IMR-90 (cell line): ENCODE measurements around the gene STK31. TPM values are rescaled to one million over a fixed set of nuclear protein-coding genes. Genes with fewer than 3 reads are reported as not detected.

Experiments used
- ATAC-seq: fragments of 200-7000 bp; cut with Tn5 transposase; 2 replicates; pipeline ENCODE4 v1.9.1; 2020; ENCODE audit warnings: low read depth, mild to moderate bottlenecking, moderate library complexity
- BruUV-seq: library from RNA; stranded (reverse); fragments of 400-500 nt; replicated peaks from 2 replicates; lab custom pipeline; 2021; lab: Mats Ljungman, UMichigan
- CTCF ChIA-PET: fragments of 300-600 bp; formaldehyde crosslinking; extraction: SDS; loops from one replicate; lab custom pipeline; 2021; ENCODE audit warnings: antibody characterized with exemption; lab: Yijun Ruan, JAX
- POLR2A ChIA-PET: fragments of 300-600 bp; sonication (Branson Sonifier 250); formaldehyde crosslinking; loops from one replicate; lab custom pipeline; 2022; ENCODE audit warnings: antibody characterized with exemption; ENCODE audit not compliant: unreplicated experiment; lab: Charles Lee
- DNase-seq: peaks from one replicate; pipeline ENCODE4 v3.0.0; 2013
- H2AFZ ChIP-seq: replicated peaks from 2 replicates; pipeline ENCODE3; 2013; ENCODE audit warnings: low read length, mild to moderate bottlenecking; ENCODE audit not compliant: poor library complexity
- H2AK5ac ChIP-seq: 2 replicates; pipeline ENCODE4 v1.6.1; 2013; ENCODE audit warnings: low read depth, low read length, inconsistent platforms
- H2AK9ac ChIP-seq: replicated peaks from 2 replicates; pipeline ENCODE3; 2013; ENCODE audit warnings: mild to moderate bottlenecking, low read depth, low read length, moderate library complexity; ENCODE audit not compliant: poor library complexity
- H2BK120ac ChIP-seq: 2 replicates; pipeline ENCODE4 v1.6.1; 2013; ENCODE audit warnings: low read depth, low read length, inconsistent platforms
- H2BK15ac ChIP-seq: 3 replicates; pipeline ENCODE4 v1.6.1; 2013; ENCODE audit warnings: low read depth, low read length, inconsistent platforms
- H2BK20ac ChIP-seq: 2 replicates; pipeline ENCODE4 v1.6.1; 2013; ENCODE audit warnings: low read depth, mild to moderate bottlenecking, inconsistent platforms, low read length, moderate library complexity
- H2BK5ac ChIP-seq: 2 replicates; pipeline ENCODE4 v1.6.1; 2013; ENCODE audit warnings: mild to moderate bottlenecking, low read depth, low read length, inconsistent platforms; ENCODE audit not compliant: poor library complexity, severe bottlenecking
- H3K14ac ChIP-seq: replicated peaks from 2 replicates; pipeline ENCODE4 v1.6.1; 2013; ENCODE audit warnings: low read depth, low read length, inconsistent platforms
- H3K18ac ChIP-seq: 2 replicates; pipeline ENCODE4 v1.6.1; 2013; ENCODE audit warnings: low read depth, low read length, control low read depth
- H3K23ac ChIP-seq: 2 replicates; pipeline ENCODE4 v1.6.1; 2013; ENCODE audit warnings: low read depth, low read length, inconsistent platforms
- H3K27ac ChIP-seq: 2 replicates; pipeline ENCODE4 v1.5.1; 2013; ENCODE audit warnings: mild to moderate bottlenecking, control low read depth, low read length; ENCODE audit not compliant: insufficient read depth
- H3K27me3 ChIP-seq: 2 replicates; pipeline ENCODE4 v1.6.1; 2013; ENCODE audit warnings: low read length; ENCODE audit not compliant: control insufficient read depth, insufficient read depth
- H3K36me3 ChIP-seq: 2 replicates; pipeline ENCODE4 v1.6.1; 2013; ENCODE audit warnings: low read length, mixed read lengths; ENCODE audit not compliant: control insufficient read depth, insufficient read depth
- H3K4ac ChIP-seq: 2 replicates; pipeline ENCODE4 v1.6.1; 2013; ENCODE audit warnings: low read depth, low read length, inconsistent platforms
- H3K4me1 ChIP-seq: 2 replicates; pipeline ENCODE4 v1.6.1; 2013; ENCODE audit warnings: low read length, mixed read lengths; ENCODE audit not compliant: control insufficient read depth, insufficient read depth
- H3K4me2 ChIP-seq: 2 replicates; pipeline ENCODE4 v1.6.1; 2013; ENCODE audit warnings: low read depth, mild to moderate bottlenecking, control low read depth, low read length, moderate library complexity
- H3K4me3 ChIP-seq: 2 replicates; pipeline ENCODE4 v1.5.1; 2013; ENCODE audit warnings: low read depth, mild to moderate bottlenecking, control low read depth, low read length, moderate library complexity; ENCODE audit not compliant: insufficient read depth
- H3K56ac ChIP-seq: 2 replicates; pipeline ENCODE4 v1.6.1; 2013; ENCODE audit warnings: low read length, inconsistent platforms; ENCODE audit not compliant: insufficient read depth; ENCODE audit errors: extremely low read depth
- H3K79me1 ChIP-seq, 2 experiments: 2 replicates each; pipeline ENCODE4 v1.6.1; 2013; ENCODE audit warnings: low read length in 2 of 2, inconsistent platforms in 1 of 2, low read depth in 1 of 2
- H3K9ac ChIP-seq: 2 replicates; pipeline ENCODE4 v1.6.1; 2013; ENCODE audit warnings: low read depth, low read length, control low read depth
- H3K9me1 ChIP-seq: 2 replicates; pipeline ENCODE4 v1.6.1; 2013; ENCODE audit warnings: low read length, inconsistent platforms; ENCODE audit not compliant: insufficient read depth
- H3K9me3 ChIP-seq: 2 replicates; pipeline ENCODE4 v1.6.1; 2013; ENCODE audit warnings: low read length; ENCODE audit not compliant: control insufficient read depth, insufficient read depth
- H4K20me1 ChIP-seq: 2 replicates; pipeline ENCODE4 v1.6.1; 2013; ENCODE audit warnings: low read length, inconsistent platforms; ENCODE audit not compliant: insufficient read depth
- H4K5ac ChIP-seq: 2 replicates; pipeline ENCODE4 v1.6.1; 2013; ENCODE audit warnings: mild to moderate bottlenecking, low read depth, low read length, control low read depth
- H4K8ac ChIP-seq, 2 experiments: 2 replicates each; pipeline ENCODE4 v1.6.1; 2013; ENCODE audit warnings: low read depth in 2 of 2, low read length in 2 of 2, control low read depth in 1 of 2, inconsistent platforms in 1 of 2
- H4K91ac ChIP-seq: 2 replicates; pipeline ENCODE4 v1.6.1; 2013; ENCODE audit warnings: low read depth, low read length, inconsistent platforms; ENCODE audit not compliant: insufficient read depth
- CHD1 ChIP-seq: IDR thresholded peaks from 2 replicates; pipeline ENCODE4 v1.6.1; 2012; ENCODE audit warnings: low read depth, low read length, improper control_type of control experiment
- CTCF ChIP-seq: conservative IDR thresholded peaks from 2 replicates; pipeline ENCODE4 v1.5.1; 2012; ENCODE audit warnings: mild to moderate bottlenecking, low read depth, low read length, improper control_type of control experiment
- MAZ ChIP-seq: IDR thresholded peaks from 2 replicates; pipeline ENCODE4 v1.6.1; 2012; ENCODE audit warnings: low read depth, mild to moderate bottlenecking, low read length, improper control_type of control experiment, moderate library complexity, borderline replicate concordance
- POLR2A ChIP-seq: IDR thresholded peaks from 2 replicates; pipeline ENCODE4 v1.6.1; 2012; ENCODE audit warnings: mild to moderate bottlenecking, low read depth, low read length
- RAD21 ChIP-seq: IDR thresholded peaks from 2 replicates; pipeline ENCODE4 v1.6.1; 2012; ENCODE audit warnings: low read length, improper control_type of control experiment
- SMC3 ChIP-seq: fragments of 150-350 bp; IDR thresholded peaks from 2 replicates; pipeline ENCODE4 v1.6.1; 2016; ENCODE audit warnings: low read depth, mild to moderate bottlenecking, antibody characterized with exemption, low read length, moderate library complexity
- USF2 ChIP-seq: fragments of 150-350 bp; IDR thresholded peaks from 2 replicates; pipeline ENCODE4 v1.6.1; 2017; ENCODE audit warnings: mild to moderate bottlenecking, antibody characterized with exemption, low read length, low read depth
- WGBS, 2 experiments: methylation state at CpG; one replicate each; pipeline versions ENCODE4 v1.1.5 to v1.1.7; 2013; ENCODE audit warnings: missing lambda C conversion rate in 2 of 2; ENCODE audit not compliant: insufficient read length in 1 of 2; ENCODE audit errors: extremely low coverage in 2 of 2; 5-methylcytosine and 5-hydroxymethylcytosine counted together
- dilution Hi-C: fragments of 300-500 bp; cut with HindIII; formaldehyde crosslinking; loops from one replicate; pipeline ENCODE4 v1.14.3; 2018; ENCODE audit warnings: low sequenced_read_pairs; ENCODE audit not compliant: unreplicated experiment
- in situ Hi-C: fragments of 300-500 bp; cut with MboI; formaldehyde crosslinking; loops from 3 replicates; pipeline ENCODE4 v1.14.3; 2019; ENCODE audit warnings: low sequenced_read_pairs, inconsistent platforms, mixed read lengths
- intact Hi-C: fragments of 100-400 bp; cut with micrococcal nuclease; formaldehyde crosslinking; loops from 2 replicates; pipeline ENCODE4 v1.10.0; 2022
- polyA plus RNA-seq, 3 experiments: library from polyadenylated mRNA; depleted of rRNA; stranded (reverse); fragments of >200 nt; gene quantifications; 2 replicates each; pipeline ENCODE4 v1.2.3, GENCODE V29; 2012; ENCODE audit warnings: low replicate concordance in 1 of 3
- total RNA-seq: library from RNA; depleted of rRNA; stranded (reverse); fragments of >200 nt; gene quantifications from 2 replicates; pipeline ENCODE4 v1.2.3, GENCODE V29; 2012

Gene STK31
- total and polyA plus RNA-seq, 2 of the 4 experiments (the other 2 are of a cell fraction) = not detected

GRCh38 chr7:23743226-23743625 lies 33.2 kb downstream of the STK31 start:
- Histone ChIP-seq H3K9me3 (peaks cover 6% of the 10 kb centered on the region), H2AK9ac (no peak overlapping the region), H2BK5ac (no peak overlapping the region), H3K14ac (no peak overlapping the region), H3K9me1 (no peaks in the 10 kb centered on the region), H2AFZ (no peak overlapping the region), H3K27me3 (no peaks in the 10 kb centered on the region), H4K8ac (no peak overlapping the region), H3K4me1 (no peaks in the 10 kb centered on the region), H3K23ac (no peak overlapping the region), H3K79me1 (no peaks in the 10 kb centered on the region), H3K18ac (no peak overlapping the region), H4K91ac (no peak overlapping the region), H4K5ac (no peak overlapping the region), H2BK120ac (no peak overlapping the region), H3K4me2 (no peak overlapping the region), H3K56ac (no peak overlapping the region), H3K4ac (no peak overlapping the region), H3K9ac (no peak overlapping the region), H4K20me1 (no peaks in the 10 kb centered on the region), H2AK5ac (no peak overlapping the region), H3K27ac (no peak overlapping the region), H2BK15ac (no peak overlapping the region), H2BK20ac (no peak overlapping the region), H3K4me3 (no peak overlapping the region), H3K36me3 (no peaks in the 10 kb centered on the region)
- ChIA-PET POLR2A (no interaction called here), CTCF (no interaction called here)
- dilution Hi-C loops = no loop called here
- ATAC-seq = no peak
- intact Hi-C loops = no loop called here
- in situ Hi-C loops = no loop called here
- no TSS peak for BruUV-seq
- TF ChIP-seq SMC3 (no peak), POLR2A (no peak), MAZ (no peak), USF2 (no peak), CHD1 (no peak), RAD21 (no peak), CTCF (no peak)
- no peak for DNase-seq
- WGBS, 2 experiments = no CpG with 5 or more reads among the region's 4 CpGs
